Endothelial cell of umbilical vein (primary cell): Measurements from ENCODE around the gene NPB.

Source experiments
- GATA2 ChIP-seq: IDR thresholded peaks from 2 replicates; pipeline ENCODE4 v1.7.0; 2011; ENCODE audit warnings: low read depth, mild to moderate bottlenecking, moderate library complexity, mixed read lengths, low read length; ENCODE audit not compliant: insufficient read length, insufficient read depth
- POLR2A ChIP-seq: IDR thresholded peaks from 2 replicates; pipeline ENCODE4 v1.6.1; 2012; ENCODE audit warnings: low read depth, mild to moderate bottlenecking, control low read depth, low read length
- POLR2AphosphoS5 ChIP-seq: IDR thresholded peaks from 2 replicates; pipeline ENCODE4 v1.6.1; 2012; ENCODE audit warnings: low read depth, mild to moderate bottlenecking, control low read depth, low read length, moderate library complexity; ENCODE audit not compliant: insufficient read depth
- TF ChIP-seq, protein P1 (sequence below), 2 donors: IDR thresholded peaks; 1 replicate in 1 of 2; 2 replicates in 1 of 2; pipeline ENCODE4 v1.5.1; 2011; ENCODE audit warnings: low read length in 2 of 2, mild to moderate bottlenecking in 2 of 2, moderate library complexity in 2 of 2, control low read depth in 1 of 2, inconsistent platforms in 1 of 2, low read depth in 1 of 2; ENCODE audit not compliant: insufficient read depth in 1 of 2; ENCODE audit errors: extremely low read depth in 1 of 2
- TF ChIP-seq, protein P2 (sequence below): IDR thresholded peaks from 2 replicates; pipeline ENCODE4 v1.6.1; 2011; ENCODE audit not compliant: insufficient read depth, insufficient read length

DNA sequence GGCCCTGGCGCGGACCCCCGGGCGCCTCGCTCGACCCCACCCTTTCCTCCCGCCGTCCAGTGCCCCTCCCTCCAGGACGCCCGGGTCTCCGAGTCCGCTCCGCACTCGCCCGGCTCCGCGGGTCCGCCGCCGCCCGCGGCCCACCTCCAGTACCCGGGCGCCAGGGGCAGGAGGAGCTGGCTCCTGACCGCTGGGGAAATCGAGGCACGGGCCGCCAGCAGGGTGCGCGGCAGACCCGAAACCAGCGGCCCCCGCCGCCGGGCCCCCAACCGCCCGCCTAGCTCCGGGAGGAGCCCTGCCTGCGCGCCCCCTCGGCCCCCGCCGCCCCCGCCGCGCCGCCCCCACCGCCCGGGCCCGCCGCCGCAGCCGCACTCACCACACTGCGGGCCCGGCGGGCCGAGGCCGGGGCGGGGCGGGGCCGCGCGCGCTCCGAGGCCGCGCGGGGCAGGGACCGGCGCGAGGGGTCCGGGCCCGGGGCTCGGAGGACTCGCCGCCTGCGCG, 25.2 kb downstream of the NPB start:
- no peak for TF ChIP-seq POLR2AphosphoS5
- TF ChIP-seq, protein P1, sequence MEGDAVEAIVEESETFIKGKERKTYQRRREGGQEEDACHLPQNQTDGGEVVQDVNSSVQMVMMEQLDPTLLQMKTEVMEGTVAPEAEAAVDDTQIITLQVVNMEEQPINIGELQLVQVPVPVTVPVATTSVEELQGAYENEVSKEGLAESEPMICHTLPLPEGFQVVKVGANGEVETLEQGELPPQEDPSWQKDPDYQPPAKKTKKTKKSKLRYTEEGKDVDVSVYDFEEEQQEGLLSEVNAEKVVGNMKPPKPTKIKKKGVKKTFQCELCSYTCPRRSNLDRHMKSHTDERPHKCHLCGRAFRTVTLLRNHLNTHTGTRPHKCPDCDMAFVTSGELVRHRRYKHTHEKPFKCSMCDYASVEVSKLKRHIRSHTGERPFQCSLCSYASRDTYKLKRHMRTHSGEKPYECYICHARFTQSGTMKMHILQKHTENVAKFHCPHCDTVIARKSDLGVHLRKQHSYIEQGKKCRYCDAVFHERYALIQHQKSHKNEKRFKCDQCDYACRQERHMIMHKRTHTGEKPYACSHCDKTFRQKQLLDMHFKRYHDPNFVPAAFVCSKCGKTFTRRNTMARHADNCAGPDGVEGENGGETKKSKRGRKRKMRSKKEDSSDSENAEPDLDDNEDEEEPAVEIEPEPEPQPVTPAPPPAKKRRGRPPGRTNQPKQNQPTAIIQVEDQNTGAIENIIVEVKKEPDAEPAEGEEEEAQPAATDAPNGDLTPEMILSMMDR (IDR thresholded peaks at IDR 0.05; ENCODE audit: extremely low read depth in 1 of 2, insufficient read depth in 1 of 2, low read depth in 1 of 2, low read length in 2 of 2), result no peak
- no peak for TF ChIP-seq POLR2A
- TF ChIP-seq, protein P2, sequence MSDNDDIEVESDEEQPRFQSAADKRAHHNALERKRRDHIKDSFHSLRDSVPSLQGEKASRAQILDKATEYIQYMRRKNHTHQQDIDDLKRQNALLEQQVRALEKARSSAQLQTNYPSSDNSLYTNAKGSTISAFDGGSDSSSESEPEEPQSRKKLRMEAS, result no peak
- no peak for TF ChIP-seq GATA2
